GM23338 (cell line): Measurements from ENCODE around the gene BAHCC1. TPM values are rescaled to one million over a fixed set of nuclear protein-coding genes. Genes with fewer than 3 reads are reported as not detected.

Experiments used
- ATAC-seq: fragments of 200-7000 bp; cut with Tn5 transposase; 3 replicates; pipeline ENCODE4 v1.9.1; 2020
- DNase-seq: peaks from one replicate; pipeline ENCODE4 v3.0.0-alpha.2; 2015; ENCODE audit warnings: low spot score
- H2AFZ ChIP-seq: fragments of 200-600 bp; sonication (generic); 2 replicates; pipeline ENCODE4 v1.8.0; 2016; ENCODE audit warnings: antibody characterized with exemption, mild to moderate bottlenecking, moderate library complexity
- H3F3A ChIP-seq: fragments of 200-600 bp; sonication (generic); replicated peaks from 2 replicates; pipeline ENCODE4 v1.8.0; 2017; ENCODE audit warnings: antibody characterized with exemption, mixed run types, low read depth
- H3K27ac ChIP-seq: fragments of 200-600 bp; sonication (generic); 2 replicates; pipeline ENCODE4 v1.6.1; 2016; ENCODE audit warnings: low read depth
- H3K27me3 ChIP-seq: fragments of 200-600 bp; sonication (generic); 2 replicates; pipeline ENCODE4 v1.8.0; 2016; ENCODE audit warnings: mild to moderate bottlenecking, mixed run types, moderate library complexity; ENCODE audit not compliant: insufficient read depth
- H3K36me3 ChIP-seq: fragments of 200-600 bp; sonication (generic); 2 replicates; pipeline ENCODE4 v1.8.0; 2016; ENCODE audit warnings: mild to moderate bottlenecking; ENCODE audit not compliant: insufficient read depth
- H3K4me1 ChIP-seq: fragments of 200-600 bp; sonication (generic); 2 replicates; pipeline ENCODE4 v1.8.0; 2016; ENCODE audit warnings: mild to moderate bottlenecking, moderate library complexity; ENCODE audit not compliant: insufficient read depth
- H3K4me2 ChIP-seq: fragments of 200-600 bp; sonication (generic); 2 replicates; pipeline ENCODE4 v1.7.1; 2017; ENCODE audit warnings: mixed run types
- H3K4me3 ChIP-seq: fragments of 200-600 bp; sonication (generic); 2 replicates; pipeline ENCODE4 v1.6.1; 2016; ENCODE audit warnings: mixed run types
- H3K79me2 ChIP-seq: fragments of 200-600 bp; sonication (generic); replicated peaks from 2 replicates; pipeline ENCODE4 v1.8.0; 2017; ENCODE audit warnings: mild to moderate bottlenecking; ENCODE audit not compliant: insufficient read depth
- H3K9me2 ChIP-seq: fragments of 200-600 bp; sonication (generic); 2 replicates; pipeline ENCODE4 v1.8.0; 2017; ENCODE audit not compliant: insufficient read depth
- H4K20me1 ChIP-seq: fragments of 200-600 bp; sonication (generic); replicated peaks from 2 replicates; pipeline ENCODE4 v1.8.0; 2017; ENCODE audit warnings: mild to moderate bottlenecking; ENCODE audit not compliant: insufficient read depth
- H3K27ac Mint-ChIP-seq: 2 replicates; pipeline ENCODE4 v1.8.0; 2020; ENCODE audit warnings: inconsistent platforms, mild to moderate bottlenecking, moderate library complexity, mixed read lengths
- H3K27me3 Mint-ChIP-seq: 3 replicates; pipeline ENCODE4 v1.8.0; 2022; ENCODE audit warnings: low read depth, mild to moderate bottlenecking, moderate library complexity, mixed read lengths, inconsistent platforms; ENCODE audit not compliant: insufficient read depth, poor library complexity
- H3K36me3 Mint-ChIP-seq: 3 replicates; pipeline ENCODE4 v1.8.0; 2021; ENCODE audit warnings: low read depth, mild to moderate bottlenecking, inconsistent platforms, moderate library complexity, mixed read lengths
- H3K4me1 Mint-ChIP-seq: 3 replicates; pipeline ENCODE4 v1.8.0; 2020; ENCODE audit warnings: mild to moderate bottlenecking, inconsistent platforms, mixed read lengths
- H3K4me3 Mint-ChIP-seq: 3 replicates; pipeline ENCODE4 v1.8.0; 2021; ENCODE audit warnings: moderate library complexity, mild to moderate bottlenecking, inconsistent platforms, mixed read lengths
- H3K9me3 Mint-ChIP-seq: 3 replicates; pipeline ENCODE4 v1.8.0; 2020; ENCODE audit warnings: moderate library complexity, mild to moderate bottlenecking, inconsistent platforms, mixed read lengths
- CREB1 ChIP-seq: fragments of 250-450 bp; sonication (Bioruptor Pico); IDR thresholded peaks from 2 replicates; pipeline ENCODE4 v1.5.0; 2020; ENCODE audit warnings: low read depth, mild to moderate bottlenecking, moderate library complexity
- CTCF ChIP-seq, 2 experiments: fragments of 200-600 bp in 1 of 2; sonication (generic) in 1 of 2; conservative IDR thresholded peaks; 2 replicates each; pipeline versions ENCODE4 v1.5.1 to v1.6.1; 2016 to 2017; ENCODE audit warnings: antibody characterized with exemption in 2 of 2, low read depth in 2 of 2, mild to moderate bottlenecking in 2 of 2, moderate library complexity in 1 of 2
- ETS1 ChIP-seq: IDR thresholded peaks from 2 replicates; pipeline ENCODE4 v1.6.1; 2016; ENCODE audit warnings: antibody characterized with exemption
- EZH2phosphoT487 ChIP-seq: fragments of 200-600 bp; sonication (generic); IDR thresholded peaks from one replicate; pipeline ENCODE4 v1.8.1; 2018; ENCODE audit warnings: antibody characterized with exemption; ENCODE audit not compliant: unreplicated experiment
- JUNB ChIP-seq: IDR thresholded peaks from one replicate; pipeline ENCODE4 v1.6.1; 2016; ENCODE audit warnings: antibody characterized with exemption; ENCODE audit not compliant: unreplicated experiment
- POLR2AphosphoS5 ChIP-seq: IDR thresholded peaks from 2 replicates; pipeline ENCODE4 v1.6.1; 2016; ENCODE audit warnings: antibody characterized with exemption, low read depth
- ZNF114 ChIP-seq: fragments of 250-450 bp; sonication (Bioruptor Pico); IDR thresholded peaks from 2 replicates; pipeline ENCODE4 v1.5.0; 2020; ENCODE audit warnings: mild to moderate bottlenecking, moderate library complexity
- ZNF331 ChIP-seq: fragments of 250-450 bp; sonication (Bioruptor Pico); IDR thresholded peaks from 2 replicates; pipeline ENCODE4 v1.5.0; 2020; ENCODE audit warnings: low read depth, mild to moderate bottlenecking, moderate library complexity
- ZNF462 ChIP-seq: fragments of 250-450 bp; sonication (Bioruptor Pico); IDR thresholded peaks from 2 replicates; pipeline ENCODE4 v1.5.0; 2020; ENCODE audit warnings: mild to moderate bottlenecking, moderate library complexity
- polyA plus RNA-seq: library from polyadenylated mRNA; unstranded; fragments of >200 nt; fragmentation: Nextera tagmentation; extraction: Ambion mirVana; gene quantifications from 2 replicates; pipeline ENCODE4 v1.2.1, GENCODE V29; 2016
- total RNA-seq: library from RNA; depleted of rRNA; stranded (reverse); fragments of >200 nt; shearing (Covaris generic); gene quantifications from 2 replicates; pipeline ENCODE4 v1.2.3, GENCODE V29; 2014

The BAHCC1 gene
- total and polyA plus RNA-seq, 2 experiments from 2014 or later, result 0.24 to 1.1 TPM

GRCh38 chr17:81370294-81370693 lies 25.0 kb upstream of the BAHCC1 start:
- Histone ChIP-seq H3K9me2 (no peaks in the 10 kb centered on the region), H3K4me2 (no peak overlapping the region), H3K36me3 (no peaks in the 10 kb centered on the region), H2AFZ (no peak overlapping the region), H3K4me1 (no peaks in the 10 kb centered on the region; the same call in 1 of the 2 replicates), H3K4me3 (no peak overlapping the region), H3F3A (no peaks in the 10 kb centered on the region), H4K20me1 (no peaks in the 10 kb centered on the region), H3K27ac (no peak overlapping the region), H3K27me3 (no peaks in the 10 kb centered on the region), H3K79me2 (no peaks in the 10 kb centered on the region)
- ATAC-seq, result no peak
- peaks cover 2% of the 10 kb centered on the region for H3K4me1 Mint-ChIP-seq
- no peak for DNase-seq
- peaks cover 19% of the 10 kb centered on the region for H3K27me3 Mint-ChIP-seq
- no peak overlapping the region for H3K4me3 Mint-ChIP-seq
- H3K36me3 Mint-ChIP-seq, result no peaks in the 10 kb centered on the region
- TF ChIP-seq CREB1 (CRISPR knock-in tag) (no peak), ZNF114 (CRISPR knock-in tag) (no peak), CTCF (conservative IDR thresholded peaks at IDR 0.05; ENCODE audit: low read depth in 2 of 2) (no peak), ZNF331 (CRISPR knock-in tag) (no peak), JUNB (no peak)
- no peaks in the 10 kb centered on the region for H3K9me3 Mint-ChIP-seq
- no peak overlapping the region for H3K27ac Mint-ChIP-seq

GRCh38 chr17:81371910-81372760 lies 23.1 kb upstream of the BAHCC1 start:
- Mint-ChIP-seq H3K27ac (no peak overlapping the region), H3K27me3 (peaks cover 14% of the 10 kb centered on the region), H3K4me1 (no peaks in the 10 kb centered on the region; the same call in 2 of the 3 replicates), H3K36me3 (no peaks in the 10 kb centered on the region), H3K4me3 (no peak overlapping the region), H3K9me3 (no peaks in the 10 kb centered on the region)
- no peak overlapping the region for H3K4me2 ChIP-seq
- no peak overlapping the region for H3K4me3 ChIP-seq
- no peaks in the 10 kb centered on the region for H3K36me3 ChIP-seq
- no peaks in the 10 kb centered on the region for H3K9me2 ChIP-seq
- ATAC-seq, result peak; percentile 86
- no peaks in the 10 kb centered on the region for H3K79me2 ChIP-seq
- H3K27me3 ChIP-seq, result no peaks in the 10 kb centered on the region
- peak; percentile 63 for DNase-seq
- no peaks in the 10 kb centered on the region for H3F3A ChIP-seq
- no peak overlapping the region for H2AFZ ChIP-seq
- H3K4me1 ChIP-seq, result no peaks in the 10 kb centered on the region
- H3K27ac ChIP-seq, result no peak overlapping the region
- H4K20me1 ChIP-seq, result no peaks in the 10 kb centered on the region
- TF ChIP-seq CREB1 (CRISPR knock-in tag) (no peak), POLR2AphosphoS5 (no peak), ETS1 (no peak), ZNF462 (CRISPR knock-in tag) (no peak), EZH2phosphoT487 (no peak), CTCF (conservative IDR thresholded peaks at IDR 0.05; ENCODE audit: low read depth in 2 of 2) (peak; percentile 32 to 63)
